Activated T-cell treated with anti-CD3 and anti-CD28 coated beads for 24 hours (primary cell): ENCODE data around the gene PLCXD1.
"Not testable (repeated sequence)": the region's sequence is repeated elsewhere in the genome, so short reads cannot be mapped to it uniquely, and the experiment has no call there.

Experiments used
- DNase-seq: peaks from one replicate; pipeline ENCODE4 v3.0.0-alpha.2; 2020; ENCODE audit warnings: low read depth

The PLCXD1 gene

DNA sequence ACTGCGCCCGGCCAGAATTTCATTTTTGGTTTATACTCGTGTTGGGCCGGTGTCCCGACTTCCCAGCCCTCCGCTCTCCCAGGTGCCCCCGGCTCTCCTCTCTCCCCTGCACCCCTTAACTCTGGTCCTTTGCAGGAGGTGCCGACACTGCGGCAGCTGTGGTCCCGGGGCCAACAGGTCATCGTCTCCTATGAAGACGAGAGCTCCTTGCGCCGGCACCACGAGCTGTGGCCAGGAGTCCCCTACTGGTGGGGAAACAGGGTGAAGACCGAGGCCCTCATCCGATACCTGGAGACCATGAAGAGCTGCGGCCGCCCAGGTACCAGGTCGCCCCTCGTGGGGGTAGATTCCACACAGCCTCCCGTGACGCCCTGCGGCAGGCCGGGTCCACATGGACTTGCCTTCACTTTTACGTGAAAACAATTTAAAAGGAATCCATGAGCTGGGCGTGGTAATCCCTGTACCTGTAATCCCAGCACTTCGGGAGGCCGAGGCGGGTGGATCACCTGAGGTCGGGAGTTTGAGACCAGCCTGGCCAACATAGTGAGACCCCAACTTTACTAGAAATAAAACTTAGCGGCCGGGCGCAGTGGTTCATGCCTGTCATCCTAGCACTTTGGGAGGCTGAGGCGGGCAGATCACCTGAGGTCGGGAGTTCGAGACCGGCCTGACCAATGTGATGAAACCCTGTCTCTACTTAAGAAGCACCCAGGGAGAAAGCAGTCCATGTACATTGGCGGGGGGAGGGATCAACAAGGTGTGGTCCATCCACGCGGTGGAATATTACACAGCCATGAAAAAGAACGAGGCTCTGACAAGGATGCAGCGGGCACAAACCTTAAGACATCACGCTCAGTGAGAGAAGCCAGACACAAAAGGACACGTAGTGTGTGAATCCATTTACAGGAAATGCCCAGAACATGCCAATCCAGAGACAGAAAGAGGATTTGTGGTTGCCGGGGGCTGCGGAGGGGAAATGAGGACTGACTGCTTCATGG, 12.0 kb downstream of the PLCXD1 start:
- no peak for DNase-seq

DNA sequence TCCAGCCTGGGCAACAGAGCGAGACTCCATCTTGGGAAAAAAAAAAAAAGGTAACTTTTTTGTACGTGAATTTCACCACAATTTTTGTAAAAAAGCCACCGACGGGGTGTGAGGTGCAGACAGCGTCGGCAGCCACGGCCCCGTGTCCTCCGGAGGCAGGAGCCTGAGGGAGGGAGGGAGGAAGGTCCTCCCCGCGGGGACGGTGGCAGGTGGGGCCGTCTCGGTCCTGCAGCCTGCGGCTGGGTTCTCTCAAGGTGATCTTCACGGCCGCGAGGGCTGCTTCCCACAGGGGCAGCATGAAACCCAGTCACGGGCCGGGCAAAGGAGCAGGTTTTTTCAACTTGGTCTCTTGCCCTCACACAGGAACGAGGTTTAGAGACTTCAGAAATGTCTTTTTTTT, 14.0 kb downstream of the PLCXD1 start:
- no peak for DNase-seq

DNA sequence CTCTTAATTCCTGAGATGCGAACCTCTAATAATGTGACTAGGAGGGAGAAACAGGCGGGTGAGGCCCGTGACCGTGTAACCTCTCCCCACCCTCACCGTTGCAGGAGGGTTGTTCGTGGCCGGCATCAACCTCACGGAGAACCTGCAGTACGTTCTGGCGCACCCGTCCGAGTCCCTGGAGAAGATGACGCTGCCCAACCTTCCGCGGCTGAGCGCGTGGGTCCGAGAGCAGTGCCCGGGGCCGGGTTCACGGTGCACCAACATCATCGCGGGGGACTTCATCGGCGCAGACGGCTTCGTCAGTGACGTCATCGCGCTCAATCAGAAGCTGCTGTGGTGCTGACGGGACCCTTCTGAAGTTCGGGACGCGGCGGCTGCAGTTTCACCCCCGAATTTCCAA, 17.8 kb downstream of the PLCXD1 start:
- no peak for DNase-seq

DNA sequence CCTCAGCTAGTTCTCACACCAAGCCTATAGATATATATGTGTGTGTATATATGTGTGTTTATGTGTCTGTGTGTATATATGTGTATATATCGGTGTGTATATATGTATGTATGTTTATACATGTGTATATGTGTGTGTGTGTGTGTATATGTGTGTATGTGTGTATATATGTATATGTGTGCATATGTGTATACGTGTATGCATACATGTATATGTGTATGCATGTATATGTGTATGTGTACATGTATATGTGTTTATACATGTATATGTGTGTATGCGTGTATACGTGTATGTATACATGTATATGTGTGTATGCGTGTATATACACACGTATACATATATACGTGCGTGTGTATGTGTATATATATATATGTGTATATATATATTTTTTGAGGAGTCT, 19.2 kb downstream of the PLCXD1 start:
- DNase-seq = no peak

DNA sequence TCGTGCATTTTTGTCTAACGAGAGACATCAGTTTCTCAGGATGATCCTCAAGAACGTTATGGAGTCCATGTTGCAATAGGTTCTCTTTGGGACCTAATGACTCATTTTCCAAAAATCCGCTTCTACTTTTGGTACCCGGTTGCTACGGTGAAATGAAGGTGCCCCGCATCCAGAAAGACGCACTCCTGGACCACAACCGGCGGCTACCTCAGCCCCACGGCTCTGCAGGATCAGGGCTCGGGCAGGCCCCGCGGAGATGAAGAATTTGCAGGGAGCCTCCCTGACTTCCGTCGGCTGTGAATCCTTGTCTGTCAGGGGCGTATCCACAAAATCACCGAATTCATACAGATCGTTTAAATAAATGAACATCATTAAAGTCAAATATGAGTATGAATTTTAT, 21.8 kb downstream of the PLCXD1 start:
- DNase-seq = no peak

DNA sequence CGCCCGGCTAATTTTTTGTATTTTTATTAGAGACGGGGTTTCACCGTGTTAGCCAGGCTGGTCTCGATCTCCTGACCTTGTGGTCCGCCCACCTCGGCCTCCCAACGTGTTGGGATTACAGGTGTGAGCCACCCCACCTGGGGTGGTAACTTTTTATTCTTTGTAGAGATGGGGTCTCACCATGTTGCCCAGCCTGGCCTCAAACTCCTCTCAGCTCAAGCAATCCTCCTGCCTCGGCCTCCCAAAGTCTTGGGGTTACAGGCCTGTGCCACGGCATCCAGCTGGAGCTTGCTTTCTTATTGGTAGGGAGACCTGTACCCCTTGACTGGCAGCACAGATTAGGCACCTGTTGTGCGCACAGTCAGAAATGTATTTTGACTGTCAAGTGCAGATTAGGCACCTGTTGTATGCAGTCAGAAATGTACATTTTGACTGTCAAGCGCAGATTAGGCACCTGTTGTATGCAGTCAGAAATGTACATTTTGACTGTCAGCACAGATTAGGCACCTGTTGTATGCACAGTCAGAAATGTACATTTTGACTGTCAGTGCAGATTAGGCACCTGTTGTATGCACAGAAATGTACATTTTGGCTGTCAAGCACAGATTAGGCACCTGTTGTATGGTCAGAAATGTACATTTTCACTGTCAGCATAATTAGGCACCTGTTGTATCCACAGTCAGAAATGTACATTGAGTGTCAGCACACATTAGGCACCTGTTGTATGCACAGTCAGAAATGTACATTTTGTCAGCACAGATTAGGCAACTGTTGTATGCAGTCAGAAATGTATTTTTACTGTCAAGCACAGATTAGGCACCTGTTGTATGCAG, 24.8 kb downstream of the PLCXD1 start:
- DNase-seq = not testable (repeated sequence)

DNA sequence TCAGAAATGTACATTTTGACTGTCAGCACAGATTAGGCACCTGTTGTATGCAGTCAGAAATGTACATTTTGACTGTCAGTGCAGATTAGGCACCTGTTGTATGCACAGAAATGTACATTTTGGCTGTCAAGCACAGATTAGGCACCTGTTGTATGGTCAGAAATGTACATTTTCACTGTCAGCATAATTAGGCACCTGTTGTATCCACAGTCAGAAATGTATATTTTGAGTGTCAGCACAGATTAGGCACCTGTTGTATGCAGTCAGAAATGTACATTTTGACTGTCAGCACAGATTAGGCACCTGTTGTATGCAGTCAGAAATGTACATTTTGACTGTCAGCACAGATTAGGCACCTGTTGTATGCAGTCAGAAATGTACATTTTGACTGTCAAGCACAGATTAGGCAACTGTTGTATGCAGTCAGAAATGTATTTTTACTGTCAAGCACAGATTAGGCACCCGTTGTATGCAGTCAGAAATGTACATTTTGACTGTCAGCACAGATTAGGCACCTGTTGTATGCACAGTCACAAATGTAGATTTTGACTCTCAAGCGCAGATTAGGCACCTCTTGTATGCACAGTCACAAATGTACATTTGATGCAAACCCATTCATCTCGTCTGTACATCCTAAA, 25.6 kb downstream of the PLCXD1 start:
- DNase-seq = not testable (repeated sequence)

DNA sequence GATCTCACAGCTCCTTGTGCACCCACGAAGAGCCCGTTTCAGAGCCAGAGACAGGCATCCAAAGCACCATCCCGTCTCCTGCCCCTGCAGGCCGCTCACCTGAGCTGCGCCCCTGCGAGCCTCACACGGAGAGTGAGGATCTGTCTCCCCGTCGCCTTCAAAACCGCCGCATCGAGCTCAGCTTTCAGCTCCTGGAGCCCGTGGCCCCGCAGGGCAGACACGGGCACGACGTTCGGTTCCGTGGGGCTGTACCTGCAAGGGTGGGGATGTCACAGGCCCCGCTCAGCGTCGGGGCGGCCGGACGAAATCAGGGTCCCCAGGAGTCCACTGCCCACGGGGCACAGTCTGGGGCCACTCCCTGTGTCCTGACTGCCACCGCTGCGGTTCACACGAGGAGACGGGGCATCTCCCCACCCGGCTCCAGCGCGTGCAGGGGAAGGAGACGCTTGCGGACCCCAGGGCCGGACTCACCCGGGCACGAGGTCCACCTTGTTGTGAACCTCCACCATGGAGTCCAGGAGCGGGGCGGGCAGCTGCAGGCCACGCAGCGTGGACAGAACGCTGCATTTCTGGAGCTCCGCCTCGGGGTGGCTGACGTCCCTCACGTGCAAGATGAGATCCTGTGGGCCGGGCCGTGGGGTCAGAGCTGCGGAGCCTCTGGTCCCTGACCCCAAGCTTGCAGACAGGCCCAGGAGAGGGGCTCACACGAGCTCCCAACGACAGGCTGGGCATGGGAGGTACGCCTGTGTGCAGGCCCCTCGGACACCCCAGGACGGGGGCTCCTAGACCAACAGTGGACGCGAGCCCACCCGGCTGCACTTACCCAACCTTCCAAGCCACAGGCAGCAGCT, 26.3 kb downstream of the PLCXD1 start:
- no peak for DNase-seq

DNA sequence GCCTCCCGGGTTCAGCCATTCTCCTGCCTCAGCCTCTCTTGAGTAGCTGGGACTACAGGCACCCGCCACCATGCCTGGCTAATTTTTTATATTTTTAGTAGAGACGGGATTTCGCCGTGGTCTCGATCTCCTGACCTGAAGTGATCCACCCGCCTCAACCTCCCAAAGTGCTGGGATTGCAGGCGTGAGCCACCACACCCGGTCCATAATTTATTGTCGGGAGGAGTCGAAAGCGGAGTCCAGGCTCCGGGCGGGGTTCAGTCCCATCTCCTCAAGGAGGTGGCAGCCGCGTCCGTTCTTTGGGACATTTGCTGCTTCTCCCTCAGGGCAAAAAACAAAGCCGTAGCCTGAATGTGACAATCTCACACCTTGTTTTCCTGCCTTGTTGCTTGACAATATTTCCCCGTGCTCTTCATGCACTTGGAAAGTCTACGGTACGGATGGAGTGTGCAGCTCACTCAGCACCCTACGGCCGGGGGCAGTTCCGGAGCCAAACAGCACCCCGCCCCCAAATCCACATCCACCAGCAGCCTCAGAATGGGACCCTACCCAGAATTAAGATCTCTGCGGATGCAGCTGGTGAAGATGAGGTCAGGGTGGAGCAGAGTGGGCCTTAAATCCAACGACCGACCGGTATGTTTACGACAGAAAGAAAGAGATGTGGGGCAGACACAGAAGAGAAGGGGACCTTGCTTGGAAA, 27.8 kb downstream of the PLCXD1 start:
- no peak for DNase-seq

DNA sequence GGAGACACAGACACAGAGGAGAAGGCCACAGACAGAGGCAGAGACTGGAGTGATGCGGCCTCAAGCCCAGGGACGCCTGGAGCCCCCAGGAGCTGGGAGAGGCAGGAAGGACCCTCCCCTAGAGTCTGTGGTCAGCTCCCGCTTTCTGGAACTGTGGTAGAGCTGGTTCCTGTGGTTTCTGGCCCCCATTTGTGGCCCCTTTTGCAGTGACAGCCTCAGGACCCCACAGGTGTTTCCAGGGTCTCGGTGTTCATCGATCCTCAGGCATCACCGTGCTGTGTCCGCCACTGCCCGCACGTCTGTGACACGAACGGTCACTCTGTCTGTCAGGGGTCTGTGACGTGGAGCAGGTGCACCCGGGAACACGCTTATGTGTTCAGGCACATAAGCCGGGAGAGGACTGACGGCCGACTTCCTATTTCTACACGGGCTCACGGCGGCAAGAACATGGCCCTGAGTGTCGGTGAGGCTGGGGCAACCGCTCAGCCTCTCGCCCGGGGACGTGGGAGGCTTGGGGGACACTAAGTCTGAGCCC, 29.5 kb downstream of the PLCXD1 start:
- DNase-seq = no peak

DNA sequence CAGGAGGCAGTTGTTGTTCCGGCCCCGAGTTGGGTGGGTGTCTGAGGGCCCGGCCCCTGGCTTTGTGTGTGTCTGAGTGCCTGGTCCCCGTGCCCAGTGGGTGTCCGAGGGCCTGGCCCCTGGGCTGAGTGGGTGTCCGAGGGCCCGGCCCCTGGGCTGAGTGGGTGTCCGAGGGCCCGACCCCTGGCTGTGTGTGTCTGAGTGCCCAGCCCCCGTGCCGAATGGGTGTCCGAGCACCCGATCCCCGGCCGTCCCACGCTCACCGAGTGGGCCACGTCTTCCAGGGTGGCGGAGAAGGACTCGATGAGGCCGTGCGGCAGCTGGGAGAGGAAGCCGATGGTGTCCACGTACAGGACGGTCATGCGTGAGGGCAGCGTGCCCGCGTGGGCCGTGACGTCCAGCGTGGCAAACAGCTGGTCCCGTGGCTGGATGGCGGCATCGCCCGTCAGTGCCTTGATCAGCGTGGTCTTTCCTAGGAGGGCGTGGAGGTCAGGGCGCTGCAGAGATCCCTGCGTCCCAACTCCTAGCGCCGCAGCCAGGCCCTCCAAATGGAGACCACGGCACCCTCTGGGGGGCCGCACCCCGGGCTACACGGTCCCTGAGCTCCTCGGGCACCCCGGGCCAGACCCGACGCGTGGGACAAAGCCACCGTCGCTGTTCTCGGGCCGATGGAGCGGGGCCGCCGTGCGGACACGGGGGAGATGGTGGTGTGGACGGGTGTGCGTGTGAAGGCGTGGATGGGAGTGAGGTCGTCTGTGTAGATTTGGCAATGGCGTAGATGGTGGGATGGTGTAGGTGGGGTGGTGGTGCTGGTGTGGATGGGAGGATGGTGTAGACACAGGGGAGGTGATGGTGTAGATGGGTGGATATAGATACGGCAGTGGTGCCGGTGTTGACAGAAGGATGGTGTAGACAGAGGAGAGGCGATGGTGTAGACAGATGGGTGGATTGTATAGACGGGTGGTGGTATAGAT, 30.3 kb downstream of the PLCXD1 start:
- no peak for DNase-seq

DNA sequence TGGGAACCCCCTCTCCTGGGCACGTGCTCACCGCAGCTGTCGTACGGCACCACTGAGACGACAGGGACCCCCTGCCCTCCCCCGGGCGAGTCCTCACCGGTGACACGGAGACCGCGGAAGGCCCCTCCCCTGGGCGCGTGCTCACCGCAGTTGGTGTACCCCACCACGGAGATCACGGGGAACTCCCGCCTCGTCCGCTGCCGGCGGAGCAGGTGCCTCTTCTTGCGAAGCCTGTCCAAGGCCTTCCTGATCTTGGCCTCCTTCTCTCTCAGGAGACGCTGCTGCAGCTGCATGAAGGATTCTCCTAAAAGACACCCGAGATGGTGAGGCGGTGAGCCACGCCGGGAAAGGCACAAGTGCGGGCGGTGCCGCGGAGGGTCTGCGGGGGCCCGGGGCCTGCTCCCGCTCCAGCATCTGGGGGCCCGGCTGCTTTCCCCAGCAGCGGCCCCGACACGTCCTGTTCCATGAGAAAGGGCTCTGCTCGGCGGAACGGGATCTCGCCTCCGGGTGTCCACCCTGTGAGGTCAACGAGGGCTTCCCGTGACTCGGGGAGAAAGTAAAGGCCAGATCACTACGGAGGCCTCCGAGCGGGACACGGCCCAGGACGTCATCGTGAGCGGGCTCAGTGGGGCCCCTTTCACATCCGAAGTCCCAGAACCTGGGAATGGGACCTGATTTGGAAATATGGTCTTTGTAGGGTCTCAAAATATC, 31.6 kb downstream of the PLCXD1 start:
- no peak for DNase-seq

DNA sequence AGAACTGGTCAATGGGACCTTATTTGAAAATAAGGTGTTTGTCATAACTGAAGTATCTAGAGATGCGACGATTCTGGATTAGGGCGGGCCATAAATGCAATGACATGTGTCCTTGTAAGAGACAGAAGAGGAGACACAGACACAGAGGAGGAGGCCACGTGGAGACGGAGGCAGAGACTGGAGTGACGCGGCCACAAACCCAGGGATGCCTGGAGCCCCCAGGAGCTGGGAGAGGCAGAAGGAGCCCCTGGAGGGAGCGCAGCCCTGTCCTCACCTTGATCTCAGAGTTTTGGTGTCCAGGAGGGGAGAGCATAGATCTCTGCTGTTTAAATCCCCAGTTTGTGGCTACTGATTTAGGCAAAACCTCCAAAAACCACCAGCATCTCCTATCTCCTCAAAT, 32.4 kb downstream of the PLCXD1 start:
- DNase-seq = no peak

DNA sequence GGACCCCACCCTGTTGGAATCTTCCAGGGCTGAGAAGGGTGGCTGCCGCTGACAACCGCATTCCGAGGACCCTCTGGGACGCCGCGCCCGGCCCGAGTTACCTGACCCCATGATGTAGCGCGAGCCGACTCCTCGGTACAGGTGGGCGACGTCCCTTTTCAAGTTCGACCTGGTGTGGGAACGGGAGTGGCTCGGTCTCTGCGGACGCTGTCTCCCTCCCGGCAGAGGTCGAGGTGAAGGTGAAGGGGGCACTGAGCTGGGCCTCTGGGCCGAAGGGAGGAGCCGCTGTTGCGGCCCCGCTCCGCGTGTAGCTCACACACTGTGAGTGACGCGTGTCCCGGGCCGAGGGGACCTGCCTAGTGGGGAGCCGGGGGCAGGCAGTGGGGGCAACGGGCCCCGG, 32.9 kb downstream of the PLCXD1 start:
- no peak for DNase-seq

DNA sequence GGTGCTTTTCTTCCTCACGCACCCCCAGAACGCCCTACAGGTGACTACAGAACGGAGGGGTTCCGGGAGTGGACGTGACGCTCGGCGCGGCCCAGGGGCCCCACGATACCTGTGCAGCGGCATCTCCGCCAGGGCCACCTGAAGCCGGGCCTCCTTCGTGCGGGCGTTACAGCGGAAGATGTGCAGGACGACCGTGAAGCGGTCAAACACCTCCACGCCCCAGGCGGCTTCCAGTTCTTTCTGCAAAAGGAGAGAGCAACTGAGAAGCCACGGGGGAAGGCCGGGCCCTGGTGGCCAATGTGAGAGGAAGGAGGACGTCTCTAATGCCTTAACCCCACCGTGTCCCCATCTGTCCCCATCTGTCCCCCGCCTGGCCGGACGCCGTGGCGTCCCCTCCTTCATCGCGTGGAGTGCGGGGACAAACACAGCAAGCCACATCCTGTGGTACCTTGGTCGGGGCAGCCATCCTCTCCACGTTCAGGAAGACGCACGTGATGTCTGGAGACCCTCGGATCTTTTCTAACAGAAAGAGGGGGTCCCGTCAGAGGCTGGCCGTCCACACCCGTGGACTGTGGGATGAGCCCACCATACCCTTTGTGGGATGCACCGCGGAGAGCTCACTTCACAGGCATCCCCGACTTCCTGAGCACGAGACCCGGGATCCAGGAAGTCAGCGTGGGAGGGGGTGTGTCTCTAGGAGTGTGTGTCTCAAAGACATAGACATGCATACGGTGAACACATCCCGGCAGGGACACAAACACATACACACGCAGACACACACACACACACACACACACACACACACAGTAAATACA, 33.8 kb downstream of the PLCXD1 start:
- no peak for DNase-seq

DNA sequence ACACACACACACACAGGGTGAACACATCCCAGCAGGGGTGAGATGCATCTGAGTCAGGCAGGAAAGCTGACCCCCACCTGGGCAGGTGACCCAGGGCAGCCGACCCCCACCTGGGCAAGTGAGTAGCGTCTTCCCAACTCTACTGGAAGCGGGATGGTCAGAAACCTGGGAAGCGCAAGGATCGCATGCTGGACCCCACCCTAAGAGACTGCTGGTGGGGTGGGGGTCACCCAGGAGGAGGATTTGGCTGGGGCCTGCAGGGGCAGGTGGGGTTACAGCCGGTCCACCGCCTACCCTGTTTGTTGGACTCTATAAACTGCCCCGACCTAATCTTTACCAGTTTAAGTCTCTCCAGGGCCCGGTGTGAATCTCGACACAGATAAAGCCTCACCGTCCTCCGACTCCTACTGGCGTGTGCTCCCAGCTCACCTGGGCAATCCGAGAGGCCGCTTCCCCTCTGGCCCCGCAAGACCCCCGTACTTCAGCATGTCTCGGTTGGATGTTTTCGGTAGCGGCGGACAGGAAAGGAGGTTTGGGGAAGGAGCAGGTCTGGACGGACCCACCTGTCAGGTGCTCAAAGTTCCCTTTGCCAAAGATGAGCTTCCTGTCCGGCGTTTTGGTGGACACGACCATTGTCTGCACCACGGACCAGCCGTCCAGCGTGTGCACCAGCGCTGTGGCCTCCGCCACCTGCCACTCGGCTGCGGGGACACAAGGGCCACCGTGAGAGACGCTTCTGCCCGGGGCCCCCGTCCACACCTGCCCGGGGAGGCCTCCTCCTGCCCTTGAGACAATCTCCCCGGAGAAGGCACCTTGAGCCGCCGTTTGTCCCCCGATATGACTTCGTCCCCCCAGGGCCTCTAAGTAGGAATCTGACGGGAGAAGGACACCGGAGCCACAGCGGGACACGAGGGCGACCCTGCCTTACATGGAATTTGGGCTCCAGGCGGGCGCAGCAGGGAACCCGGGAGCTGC, 35.5 kb downstream of the PLCXD1 start:
- DNase-seq = no peak
